GM04503 (cell line): ENCODE measurements around the gene PKLR.

Source experiments
- DNase-seq: peaks from one replicate; pipeline ENCODE4 v3.0.0-alpha.2; 2012; ENCODE audit warnings: low read depth

Gene PKLR

DNA sequence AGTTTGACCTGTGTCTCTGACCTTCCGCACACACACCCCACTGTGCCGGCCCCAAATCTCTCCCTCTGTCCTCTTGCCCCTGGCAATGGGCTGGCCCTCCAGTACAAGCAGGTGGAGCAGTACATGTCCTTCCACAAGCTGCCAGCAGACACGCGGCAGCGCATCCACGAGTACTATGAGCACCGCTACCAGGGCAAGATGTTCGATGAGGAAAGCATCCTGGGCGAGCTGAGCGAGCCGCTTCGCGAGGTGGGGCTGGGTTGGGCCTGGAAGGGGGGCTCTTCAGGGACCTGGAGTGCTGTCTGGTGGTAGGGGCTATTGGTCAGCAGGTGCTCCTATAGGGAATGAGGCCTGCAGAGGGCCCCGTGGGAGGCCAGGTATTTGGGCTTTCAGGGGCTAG is 16.2 kb downstream of the PKLR start:
- DNase-seq, result no peak

DNA sequence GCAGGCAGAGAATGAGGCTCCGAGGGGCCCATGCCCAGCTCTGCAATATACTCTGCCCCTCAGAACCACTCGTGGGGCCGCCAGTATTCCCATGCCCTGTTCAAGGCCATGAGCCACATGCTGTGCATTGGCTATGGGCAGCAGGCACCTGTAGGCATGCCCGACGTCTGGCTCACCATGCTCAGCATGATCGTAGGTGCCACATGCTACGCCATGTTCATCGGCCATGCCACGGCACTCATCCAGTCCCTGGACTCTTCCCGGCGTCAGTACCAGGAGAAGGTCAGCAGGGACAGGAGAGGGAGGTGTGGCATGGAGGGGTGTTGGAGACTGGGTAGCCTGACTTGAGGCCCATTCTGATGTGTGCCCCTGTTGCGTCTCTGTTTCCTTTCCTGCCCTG is 16.8 kb downstream of the PKLR start:
- DNase-seq, result no peak

DNA sequence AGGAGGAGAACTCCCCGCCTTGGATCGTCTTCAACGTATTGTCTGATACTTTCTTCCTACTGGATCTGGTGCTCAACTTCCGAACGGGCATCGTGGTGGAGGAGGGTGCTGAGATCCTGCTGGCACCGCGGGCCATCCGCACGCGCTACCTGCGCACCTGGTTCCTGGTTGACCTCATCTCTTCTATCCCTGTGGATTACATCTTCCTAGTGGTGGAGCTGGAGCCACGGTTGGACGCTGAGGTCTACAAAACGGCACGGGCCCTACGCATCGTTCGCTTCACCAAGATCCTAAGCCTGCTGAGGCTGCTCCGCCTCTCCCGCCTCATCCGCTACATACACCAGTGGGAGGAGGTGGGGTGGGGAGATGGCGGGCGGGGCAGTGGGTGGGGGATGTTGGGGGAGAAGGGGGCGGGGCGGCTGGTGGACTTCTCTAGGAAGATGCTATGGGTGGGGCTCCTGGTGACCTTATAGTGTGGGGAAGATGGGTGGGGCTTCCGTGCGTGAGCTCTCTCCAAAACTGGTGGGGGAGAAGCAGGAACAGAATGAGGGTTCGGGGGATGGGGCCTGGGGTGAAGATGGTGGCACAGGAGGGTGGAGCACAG is 18.6 kb downstream of the PKLR start:
- no peak for DNase-seq

DNA sequence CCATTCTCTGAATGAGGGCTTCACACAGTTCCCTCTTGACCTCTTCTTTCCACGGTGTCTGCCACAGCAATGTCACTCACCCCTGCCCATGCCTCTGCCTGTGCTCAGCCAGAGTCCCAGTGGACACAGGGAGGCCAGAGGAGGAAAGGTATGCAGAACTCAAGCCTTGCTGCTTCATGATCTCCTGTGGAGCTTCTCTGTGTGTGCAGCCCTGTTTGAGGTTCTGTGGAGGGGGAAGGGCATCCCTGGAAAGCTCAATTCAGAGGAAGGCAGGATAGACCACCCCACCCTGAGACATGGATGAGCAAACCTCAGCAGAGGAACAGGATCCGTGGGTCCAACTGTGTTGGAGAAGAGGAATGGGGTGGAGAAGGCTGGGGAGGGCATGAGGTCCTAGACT is 22.0 kb downstream of the PKLR start:
- no peak for DNase-seq

DNA sequence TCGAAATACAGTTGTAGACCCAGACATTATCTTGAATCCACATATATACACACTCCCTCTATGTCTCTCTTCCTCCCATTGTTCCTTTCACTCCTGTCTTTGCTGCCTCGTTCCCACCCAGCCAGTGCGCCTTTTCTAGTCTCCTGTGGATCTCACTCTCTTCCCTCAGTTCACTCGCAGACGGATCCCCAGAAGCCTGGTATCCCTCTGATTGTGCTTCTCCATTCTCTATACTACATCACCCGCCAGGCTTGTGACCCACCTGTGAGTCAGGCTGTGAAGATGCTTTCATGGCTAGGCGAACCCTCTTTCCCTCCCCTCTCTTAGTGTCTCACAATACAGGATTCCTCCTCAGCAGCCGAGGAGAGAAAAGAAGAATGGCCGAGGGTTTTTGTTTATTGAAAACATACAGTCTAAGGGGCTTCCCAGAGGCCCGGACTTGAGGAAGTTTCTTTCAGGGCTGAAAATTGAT is 22.5 kb downstream of the PKLR start:
- no peak for DNase-seq

DNA sequence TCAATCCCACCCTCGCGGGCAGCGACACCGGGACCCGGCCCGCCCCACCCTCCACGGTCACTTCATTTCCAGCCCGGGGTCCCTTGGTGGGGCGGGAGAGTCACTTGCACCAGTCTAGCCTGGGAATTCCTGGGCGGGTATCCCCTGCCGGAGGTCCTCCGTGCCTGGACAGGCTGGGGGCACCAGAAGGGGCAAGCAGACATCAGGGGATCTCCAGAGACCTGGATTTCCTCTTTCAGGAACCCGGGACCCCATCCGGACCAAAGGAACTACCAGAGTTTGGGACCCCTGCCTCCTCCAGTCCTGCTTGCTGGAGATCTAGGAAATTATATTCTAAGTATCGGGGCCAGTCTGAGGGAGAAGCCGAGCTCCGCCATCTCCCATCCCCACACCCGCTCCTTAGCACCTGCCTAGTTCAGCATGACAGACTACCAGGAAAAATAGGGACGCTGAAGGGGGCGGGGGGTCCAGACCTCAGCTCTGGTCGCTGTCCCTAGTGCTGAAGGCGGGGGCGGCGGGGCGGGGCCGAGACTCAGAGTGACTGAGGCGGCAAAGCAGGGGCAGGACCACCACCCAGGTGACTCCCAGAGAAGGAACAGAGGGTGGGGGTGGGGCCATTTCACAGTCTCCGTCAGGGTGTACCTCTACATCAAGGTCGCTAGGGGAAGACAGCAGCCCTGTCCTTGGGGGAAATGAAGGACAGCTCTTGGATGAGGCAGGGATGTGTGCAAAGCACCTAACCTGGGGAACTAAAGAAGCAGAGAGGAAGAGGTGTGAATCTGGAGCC is 23.1 kb downstream of the PKLR start:
- DNase-seq, result no peak

DNA sequence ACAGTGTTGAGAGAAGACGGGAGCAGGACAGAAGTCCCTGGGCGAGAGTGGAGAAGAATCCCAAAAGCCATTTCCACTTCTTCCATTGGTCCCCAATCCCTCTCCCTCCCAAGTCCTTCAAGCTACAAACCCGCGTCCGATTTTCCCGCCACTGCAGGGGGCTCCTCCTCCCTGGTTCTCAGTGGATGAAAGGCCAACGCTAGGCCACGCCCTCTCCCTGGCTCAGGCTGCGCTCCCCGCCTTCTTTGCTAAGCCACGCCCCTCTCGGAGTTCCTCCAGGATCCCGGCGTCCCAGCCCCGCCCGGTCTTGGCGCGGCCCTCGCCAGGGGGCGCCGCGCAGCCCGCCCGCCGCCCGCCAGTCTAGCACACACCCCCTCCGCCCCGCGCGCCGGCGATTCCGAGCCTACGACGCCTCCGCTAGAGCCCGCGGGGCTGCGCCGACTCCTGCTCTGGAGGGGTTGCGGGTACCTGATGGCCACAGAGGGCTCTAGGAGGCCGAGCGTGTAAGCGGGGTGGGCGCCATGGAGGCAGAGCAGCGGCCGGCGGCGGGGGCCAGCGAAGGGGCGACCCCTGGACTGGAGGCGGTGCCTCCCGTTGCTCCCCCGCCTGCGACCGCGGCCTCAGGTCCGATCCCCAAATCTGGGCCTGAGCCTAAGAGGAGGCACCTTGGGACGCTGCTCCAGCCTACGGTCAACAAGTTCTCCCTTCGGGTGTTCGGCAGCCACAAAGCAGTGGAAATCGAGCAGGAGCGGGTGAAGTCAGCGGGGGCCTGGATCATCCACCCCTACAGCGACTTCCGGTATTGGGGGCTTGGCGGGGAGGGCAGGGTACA is 24.0 kb downstream of the PKLR start, which contains the start of gene HCN3:
Gene HCN3 (plus strand): TSS at position 394 of the 832 bp plus-strand sequence. CDS start 128 bp downstream, at position 522.
- no peak for DNase-seq

DNA sequence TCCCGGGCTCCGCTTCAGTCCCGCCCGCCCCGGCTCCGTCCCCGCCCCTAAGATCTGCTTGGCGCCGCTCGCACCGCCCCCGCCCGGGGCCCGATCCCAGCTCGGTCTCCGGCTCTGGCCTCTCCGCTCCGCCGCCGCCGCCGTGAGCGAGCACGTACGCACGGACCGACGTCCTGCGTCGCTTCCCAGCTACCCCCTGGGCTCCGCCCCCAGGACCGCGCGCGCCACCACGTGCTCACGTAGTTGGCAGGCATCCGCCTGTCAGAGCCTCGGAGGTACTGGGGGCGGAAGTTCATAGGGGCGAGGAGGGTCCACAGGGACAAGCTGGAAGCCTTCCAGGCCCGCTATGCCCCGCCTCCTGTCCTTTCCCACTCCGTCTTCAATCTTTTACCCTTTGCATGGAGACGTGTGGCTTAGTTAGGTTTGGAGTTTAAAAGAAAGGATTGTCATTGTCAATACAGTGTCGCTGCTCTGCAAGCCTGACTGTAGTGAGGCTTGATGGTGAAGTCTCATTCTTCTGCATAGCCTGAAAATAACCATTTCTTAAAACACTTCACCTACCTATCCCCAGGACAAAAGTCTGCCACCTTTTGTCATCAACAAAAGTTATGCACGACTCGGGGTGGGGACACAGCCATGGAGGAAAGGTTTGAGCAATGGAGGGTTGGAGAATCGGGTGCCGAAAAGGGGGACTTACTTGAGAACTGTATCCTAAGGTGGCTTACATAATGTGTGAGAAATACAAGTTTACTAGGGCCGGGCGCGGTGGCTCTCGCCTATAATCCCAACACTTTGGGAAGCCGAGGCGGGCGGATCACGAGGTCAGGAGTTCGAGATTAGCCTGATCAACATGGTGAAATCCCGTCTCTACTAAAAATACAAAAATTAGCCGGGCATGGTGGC is 27.6 kb downstream of the PKLR start, which contains the start of gene CLK2:
Gene CLK2 (minus strand): TSS at position 162 of the 903 bp plus-strand sequence. CDS start 2,527 bp downstream, outside the sequence.
- no peak for DNase-seq

DNA sequence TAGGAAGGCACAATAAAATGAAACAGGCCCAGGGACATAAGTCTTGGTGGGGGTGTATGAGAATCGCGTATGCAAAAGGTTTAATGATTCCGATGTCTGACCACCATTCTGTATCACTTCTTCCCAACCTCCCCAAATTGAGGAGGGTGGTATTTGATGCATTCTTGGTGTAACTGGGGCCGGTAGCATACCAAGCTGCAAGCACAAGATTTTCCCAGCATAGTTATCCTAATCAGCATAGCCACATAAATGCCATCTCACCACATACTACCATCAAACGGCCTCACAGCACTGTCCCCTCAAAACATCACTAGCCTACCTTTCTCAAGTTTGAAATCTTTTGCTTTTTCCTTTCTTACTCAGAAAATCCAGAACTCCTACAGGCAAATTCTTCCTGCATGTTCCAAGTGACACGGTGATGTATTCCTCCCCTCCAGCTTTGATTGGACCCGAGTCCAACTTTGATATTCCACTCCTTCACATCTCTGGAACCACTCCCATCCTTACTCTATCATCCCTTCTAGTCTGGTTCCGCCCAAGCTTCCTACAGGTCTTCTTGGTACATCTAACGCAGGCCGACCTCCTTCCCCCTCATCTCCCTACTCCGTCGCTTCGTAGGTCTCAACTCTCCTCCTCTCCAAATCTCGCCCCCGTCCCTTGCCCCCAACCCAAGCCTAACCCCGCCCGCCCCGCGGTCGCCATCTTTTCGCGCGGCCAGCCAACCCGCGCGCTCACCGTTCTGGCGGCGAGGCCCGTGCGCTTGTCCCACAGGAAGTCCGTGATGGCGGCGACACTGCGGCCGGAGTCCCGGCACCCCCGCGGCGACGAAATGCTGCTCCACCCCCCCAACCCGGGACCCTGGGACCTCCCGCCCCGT is 28.5 kb downstream of the PKLR start:
- DNase-seq, result no peak

DNA sequence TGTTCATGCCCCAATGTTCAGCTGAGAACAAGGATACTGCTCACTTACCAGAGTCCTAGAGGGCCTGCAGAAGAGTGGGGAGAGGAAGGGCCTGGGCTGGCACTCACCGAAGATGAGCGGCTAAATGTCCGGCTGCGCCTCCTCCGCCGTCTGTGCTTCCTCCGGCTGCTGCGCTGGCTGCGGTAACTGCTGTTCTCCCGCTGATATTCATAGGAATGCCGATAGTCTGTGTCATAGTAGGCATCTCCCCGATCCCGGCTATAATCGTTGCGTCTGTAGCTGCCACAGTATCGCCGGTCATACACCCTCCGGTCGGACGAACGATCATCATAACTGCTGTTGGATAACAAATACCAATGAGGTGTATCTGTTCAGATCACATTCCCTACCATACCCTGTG is 31.9 kb downstream of the PKLR start:
- no peak for DNase-seq

DNA sequence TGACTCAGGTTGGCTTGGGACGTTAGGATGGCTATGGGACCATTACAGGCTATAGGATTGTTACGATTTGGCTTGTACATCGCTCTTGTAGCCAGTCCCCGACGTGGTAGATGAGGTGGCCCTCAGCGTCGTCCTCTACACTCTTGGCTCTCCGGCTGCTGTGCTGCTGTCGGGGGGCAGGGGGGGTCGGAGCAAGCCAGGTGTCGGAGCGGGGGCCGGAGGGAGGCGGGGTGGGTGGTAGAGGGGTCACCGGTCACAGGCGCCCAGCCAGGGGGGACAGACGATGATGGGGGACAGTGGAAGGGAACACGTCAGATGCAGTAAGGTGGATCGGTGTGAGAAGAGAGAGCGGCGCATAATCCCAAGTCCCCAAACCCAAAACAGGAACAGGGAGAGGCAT is 32.6 kb downstream of the PKLR start:
- DNase-seq, result no peak

DNA sequence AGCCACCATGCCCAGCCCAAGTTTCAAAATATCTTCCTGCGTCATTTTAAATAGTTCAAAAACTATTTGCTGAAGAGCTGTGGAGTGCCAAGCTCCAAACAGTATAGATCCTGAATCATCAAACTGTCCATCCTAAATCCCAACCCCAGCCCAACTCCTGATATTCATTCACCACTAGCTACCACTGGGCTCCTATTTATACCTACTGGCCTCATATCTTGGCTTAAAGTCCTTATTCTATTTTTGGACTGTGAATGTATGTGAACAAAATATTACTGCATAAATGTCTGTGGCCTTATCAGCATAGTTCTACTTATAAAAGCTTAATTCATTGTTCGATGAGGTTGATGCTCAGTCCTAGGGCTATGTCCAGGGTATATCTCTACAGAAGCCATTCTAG is 33.9 kb downstream of the PKLR start:
- DNase-seq, result no peak

DNA sequence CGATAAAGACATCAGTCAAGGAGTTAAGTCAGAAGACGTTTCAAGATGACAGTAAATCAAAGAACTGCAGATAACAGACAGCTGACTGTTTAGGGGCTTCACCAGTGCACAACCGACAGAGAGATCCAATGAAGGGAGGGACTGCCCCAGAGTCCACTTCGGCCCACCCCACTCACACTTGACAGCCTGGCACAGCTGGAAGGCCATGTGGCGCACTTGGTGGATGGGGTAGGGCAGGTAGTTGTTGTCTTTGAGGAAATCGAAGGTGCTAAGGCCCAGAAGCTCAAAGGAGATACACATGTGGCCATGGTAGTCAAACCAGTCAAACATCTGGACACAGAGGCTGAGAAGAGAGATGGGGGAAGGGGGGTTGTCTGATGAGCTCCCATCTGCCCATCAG is 34.7 kb downstream of the PKLR start:
- no peak for DNase-seq

DNA sequence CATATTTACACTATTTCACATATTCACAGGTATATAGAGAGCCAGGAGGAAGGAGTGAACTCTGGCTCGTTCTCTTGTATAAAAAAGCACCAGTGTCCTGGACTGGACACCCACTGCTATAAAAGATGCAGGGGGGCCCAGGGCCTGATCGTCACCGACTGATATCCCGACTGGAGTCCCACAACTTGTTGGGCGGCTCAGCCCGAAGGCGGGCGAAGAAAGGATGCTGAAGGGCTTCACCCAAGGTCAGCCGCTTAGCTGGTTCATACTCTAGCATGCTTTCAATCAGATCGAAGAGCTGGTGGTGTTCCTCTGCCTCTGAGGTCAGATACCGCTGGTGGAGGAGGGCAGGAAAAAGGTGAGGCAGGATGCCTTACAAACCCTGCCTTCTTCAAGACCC is 38.2 kb downstream of the PKLR start:
- DNase-seq, result no peak

DNA sequence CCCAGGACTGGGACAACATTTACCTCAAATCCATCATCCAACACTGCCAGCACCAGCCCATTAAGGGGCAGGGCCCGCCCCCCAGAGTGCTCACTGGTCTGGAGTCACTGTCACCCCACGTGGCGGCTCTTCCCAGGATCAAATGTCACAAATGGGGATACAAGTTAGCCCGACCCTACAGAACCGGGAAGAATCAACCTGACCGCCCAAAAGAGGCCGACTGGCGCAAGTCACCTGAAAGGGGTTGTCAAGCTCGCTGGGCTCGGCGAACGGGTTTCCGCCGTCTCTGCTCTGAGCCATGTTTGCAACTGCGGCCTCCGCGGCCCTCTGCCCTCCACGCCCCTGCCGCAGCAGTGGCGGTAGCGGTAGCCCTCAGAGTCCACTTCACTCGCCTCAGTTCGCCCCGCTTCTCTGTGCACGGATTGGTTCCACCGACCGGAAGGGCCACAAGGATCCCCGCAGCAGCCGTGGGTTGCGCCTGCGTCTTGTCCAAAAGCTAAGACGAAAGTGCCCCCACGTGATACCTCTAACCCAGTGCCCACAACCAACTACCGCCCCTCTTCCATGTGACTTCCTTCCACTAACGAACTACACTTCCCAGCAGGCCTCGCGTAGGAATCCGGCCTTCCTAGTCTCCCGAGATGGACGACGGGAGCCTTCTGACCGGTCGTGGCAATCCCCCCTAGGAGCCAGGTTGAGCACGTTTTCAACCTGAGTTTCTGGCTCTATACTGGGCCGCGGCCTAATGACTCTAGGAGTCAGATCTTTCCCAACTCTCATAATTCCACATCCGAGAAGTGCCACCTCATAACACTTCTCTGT is 39.2 kb downstream of the PKLR start, which contains the start of gene SCAMP3:
Gene SCAMP3 (minus strand): TSS at position 509 of the 822 bp plus-strand sequence. CDS start 209 bp downstream, at position 300.
- peak; percentile 95 for DNase-seq

DNA sequence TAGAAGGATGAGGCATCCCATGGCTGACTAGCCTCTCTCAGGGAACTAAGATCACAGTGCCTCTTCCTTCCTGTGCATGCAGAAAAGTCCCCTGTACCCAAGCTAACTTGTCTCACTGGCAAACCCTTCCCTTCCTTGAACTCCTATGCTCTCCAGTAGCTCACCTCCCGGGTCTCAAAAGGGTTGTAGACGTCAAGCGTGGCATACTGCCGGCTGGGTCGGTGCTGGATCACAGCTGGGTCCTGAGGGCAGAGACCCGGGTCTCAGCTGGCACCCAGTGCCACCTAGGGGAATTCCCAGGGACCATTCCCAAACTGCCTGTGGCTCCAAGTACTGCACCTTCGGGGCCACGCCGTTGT is 39.8 kb downstream of the PKLR start:
- no peak for DNase-seq

DNA sequence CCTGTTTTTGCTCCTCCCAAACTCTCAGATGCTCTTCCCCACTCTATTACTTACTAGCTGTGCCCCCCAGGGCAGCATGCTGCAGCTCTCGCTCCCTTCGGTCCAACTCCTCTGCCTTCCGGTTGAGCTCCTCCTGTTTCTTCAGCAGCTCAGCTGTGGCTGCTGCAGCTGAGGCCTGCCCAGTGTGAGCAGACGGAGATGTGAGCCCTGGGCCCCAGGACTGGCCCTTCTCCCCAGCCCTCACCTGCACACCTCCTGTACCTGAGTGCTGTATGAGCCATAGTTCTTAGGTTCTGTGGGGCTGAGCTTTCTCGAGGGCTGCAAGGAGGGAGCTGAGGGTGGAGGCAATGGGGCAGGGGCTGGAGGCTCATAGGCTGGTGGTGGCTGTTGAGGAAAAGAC is 41.0 kb downstream of the PKLR start:
- no peak for DNase-seq

DNA sequence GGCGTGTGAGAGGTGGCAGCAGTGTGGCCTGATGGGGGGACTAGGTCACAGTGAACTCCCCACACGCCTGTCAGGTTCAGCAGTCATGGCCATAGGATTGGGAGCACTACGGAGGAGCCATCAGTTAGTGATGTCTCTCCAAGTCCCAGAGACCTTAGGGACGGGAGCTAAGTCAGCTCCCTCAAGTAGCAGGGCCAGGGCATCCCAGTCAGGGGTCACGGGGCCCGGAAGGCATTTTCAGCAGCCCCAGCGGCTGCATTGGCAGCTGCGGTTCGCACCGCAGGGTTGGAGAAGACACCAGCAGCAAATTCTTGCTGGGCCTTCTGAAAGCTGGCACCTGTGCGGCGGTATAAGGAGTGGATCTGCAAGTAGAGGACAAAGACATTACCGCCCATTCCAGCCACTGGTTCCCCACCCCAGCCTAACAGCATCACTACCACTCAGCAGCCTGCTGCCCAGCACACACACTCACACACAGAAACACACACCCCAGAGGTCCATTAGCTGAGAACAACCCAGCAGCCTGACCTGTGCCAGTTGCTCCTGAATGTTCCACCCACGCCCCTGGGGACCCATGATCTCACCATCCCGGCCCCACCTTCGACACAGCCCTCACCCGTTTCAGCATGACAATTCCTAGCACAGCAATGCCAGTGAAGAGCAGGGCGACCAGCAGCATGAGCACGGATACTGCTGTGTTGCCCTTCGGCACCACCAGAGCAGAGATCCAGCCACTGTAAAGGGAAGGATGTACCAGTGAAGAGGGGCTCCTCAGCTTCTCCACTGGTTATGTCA is 45.0 kb downstream of the PKLR start:
- DNase-seq, result no peak
